Keratinocyte (primary cell): Measurements from ENCODE around the gene SEMA3E. TPM values are rescaled to one million over a fixed set of nuclear protein-coding genes. Genes with fewer than 3 reads are reported as not detected.

Source experiments
- DNase-seq: peaks from one replicate; pipeline ENCODE4 v3.0.0-alpha.2; 2011; ENCODE audit warnings: low read depth, missing footprints, low spot score
- FAIRE-seq: peaks from 2 replicates; lab custom pipeline; 2011; peaks lifted over from hg19 to GRCh38; lab: Jason Lieb, UNC
- H2AFZ ChIP-seq: 2 replicates; pipeline ENCODE4 v1.6.0; 2012; ENCODE audit warnings: low read length, control low read depth, inconsistent platforms; ENCODE audit not compliant: control insufficient read depth
- H3K27ac ChIP-seq: 2 replicates; pipeline ENCODE4 v1.5.1; 2011; ENCODE audit warnings: low read length; ENCODE audit not compliant: control insufficient read depth, insufficient read depth
- H3K27me3 ChIP-seq: 3 replicates; pipeline ENCODE4 v1.6.0; 2011; ENCODE audit warnings: low read length; ENCODE audit not compliant: control insufficient read depth, insufficient read depth; ENCODE audit errors: extremely low read depth
- H3K36me3 ChIP-seq, 2 experiments: 2 replicates in 1 of 2; 3 replicates in 1 of 2; pipeline ENCODE4 v1.5.1; 2011; ENCODE audit warnings: low read length in 2 of 2, mild to moderate bottlenecking in 1 of 2; ENCODE audit not compliant: control insufficient read depth in 2 of 2, insufficient read depth in 2 of 2; ENCODE audit errors: extremely low read depth in 1 of 2
- H3K4me1 ChIP-seq: 3 replicates; pipeline ENCODE4 v1.5.1; 2011; ENCODE audit warnings: low read length; ENCODE audit not compliant: control insufficient read depth, insufficient read depth; ENCODE audit errors: extremely low read depth
- H3K4me2 ChIP-seq: 3 replicates; pipeline ENCODE4 v1.6.0; 2011; ENCODE audit warnings: low read depth, low read length; ENCODE audit not compliant: control insufficient read depth, insufficient read depth; ENCODE audit errors: extremely low read depth
- H3K4me3 ChIP-seq, 3 experiments: fragments of 200-600 bp in 1 of 3; sonication (generic) in 1 of 3; 2 replicates in 2 of 3; 3 replicates in 1 of 3; pipeline ENCODE4 v1.5.1; 2011 to 2016; ENCODE audit warnings: low read length in 3 of 3, mild to moderate bottlenecking in 3 of 3, control low read depth in 2 of 3, inconsistent platforms in 1 of 3, low read depth in 1 of 3, mixed read lengths in 1 of 3, mixed run types in 1 of 3, moderate library complexity in 1 of 3; ENCODE audit not compliant: control insufficient read depth in 2 of 3, insufficient read depth in 2 of 3; ENCODE audit errors: extremely low read depth in 1 of 3
- H3K79me2 ChIP-seq: 2 replicates; pipeline ENCODE4 v1.6.0; 2012; ENCODE audit warnings: low read length; ENCODE audit not compliant: control insufficient read depth, insufficient read depth
- H3K9ac ChIP-seq: 3 replicates; pipeline ENCODE4 v1.6.0; 2011; ENCODE audit warnings: low read length; ENCODE audit not compliant: control insufficient read depth, insufficient read depth; ENCODE audit errors: extremely low read depth
- H3K9me1 ChIP-seq: 3 replicates; pipeline ENCODE4 v1.6.0; 2011; ENCODE audit warnings: low read length; ENCODE audit not compliant: control insufficient read depth, insufficient read depth; ENCODE audit errors: extremely low read depth
- H3K9me3 ChIP-seq: 2 replicates; pipeline ENCODE4 v1.5.1; 2012; ENCODE audit warnings: low read depth, low read length; ENCODE audit not compliant: control insufficient read depth
- H4K20me1 ChIP-seq: 3 replicates; pipeline ENCODE4 v1.6.0; 2011; ENCODE audit warnings: low read length; ENCODE audit not compliant: control insufficient read depth, insufficient read depth; ENCODE audit errors: extremely low read depth
- EZH2 ChIP-seq: IDR thresholded peaks from one replicate; pipeline ENCODE4 v1.6.1; 2012; ENCODE audit warnings: inconsistent platforms, mild to moderate bottlenecking, low read length, moderate library complexity
- dilution Hi-C: fragments of 300-500 bp; cut with MboI; formaldehyde crosslinking; loops from one replicate; pipeline ENCODE4 v1.7.0; 2020; ENCODE audit warnings: low sequenced_read_pairs; ENCODE audit not compliant: extremely low pct_ligation_motif_present
- polyA plus RNA-seq, 5 experiments: library from polyadenylated mRNA; depleted of rRNA in 3 of 5; stranded (reverse) in 3 of 5; stranded (forward) in 1 of 5; unstranded in 1 of 5; fragments of >200 nt; gene quantifications; 1 replicate in 1 of 5; 2 replicates in 3 of 5; 3 replicates in 1 of 5; pipeline versions ENCODE4 v1.2.1 to v1.2.3, GENCODE V29; 2011 to 2012; ENCODE audit warnings: missing spikeins in 2 of 5, low read depth in 1 of 5, low replicate concordance in 1 of 5
- TF ChIP-seq, protein P1 (sequence below), 3 experiments: IDR thresholded peaks in 1 of 3; conservative IDR thresholded peaks in 1 of 3; optimal IDR thresholded peaks in 1 of 3; 2 replicates in 2 of 3; 3 replicates in 1 of 3; pipeline versions ENCODE3 to v1.5.1; 2011; ENCODE audit warnings: low read length in 3 of 3, mild to moderate bottlenecking in 3 of 3, moderate library complexity in 2 of 3, control low read depth in 1 of 3, inconsistent platforms in 1 of 3; ENCODE audit not compliant: insufficient read depth in 2 of 3; ENCODE audit errors: extremely low read depth in 1 of 3

Gene SEMA3E
- polyA plus RNA-seq, 1 donor (not counting 4 experiments of a cell fraction or from before 2014, with no cell fraction given): 0.21 TPM

DNA sequence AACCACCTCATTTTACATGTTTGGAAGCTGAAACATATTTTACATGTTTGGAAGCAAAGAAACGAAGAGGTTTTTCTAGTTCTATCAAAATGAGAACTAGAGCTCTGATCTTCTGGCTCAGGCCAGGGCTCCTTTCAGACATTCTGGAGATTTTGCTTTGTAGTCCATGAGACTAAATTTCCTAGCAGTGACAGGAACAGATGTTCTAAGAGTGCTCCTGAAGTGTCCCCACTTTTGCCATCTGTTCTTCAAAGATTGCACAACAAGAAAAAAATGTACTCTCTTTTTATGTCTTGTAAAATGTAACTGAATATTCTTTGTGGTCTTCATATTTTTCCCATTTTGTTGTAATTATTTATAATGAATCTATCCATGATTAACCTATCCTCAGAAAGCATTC is 289.8 kb downstream of the SEMA3E start:
- H3K79me2 ChIP-seq: no peaks in the 10 kb centered on the region
- no peaks in the 10 kb centered on the region for H3K9me1 ChIP-seq
- TF ChIP-seq EZH2: no peak
- TF ChIP-seq, protein P1, sequence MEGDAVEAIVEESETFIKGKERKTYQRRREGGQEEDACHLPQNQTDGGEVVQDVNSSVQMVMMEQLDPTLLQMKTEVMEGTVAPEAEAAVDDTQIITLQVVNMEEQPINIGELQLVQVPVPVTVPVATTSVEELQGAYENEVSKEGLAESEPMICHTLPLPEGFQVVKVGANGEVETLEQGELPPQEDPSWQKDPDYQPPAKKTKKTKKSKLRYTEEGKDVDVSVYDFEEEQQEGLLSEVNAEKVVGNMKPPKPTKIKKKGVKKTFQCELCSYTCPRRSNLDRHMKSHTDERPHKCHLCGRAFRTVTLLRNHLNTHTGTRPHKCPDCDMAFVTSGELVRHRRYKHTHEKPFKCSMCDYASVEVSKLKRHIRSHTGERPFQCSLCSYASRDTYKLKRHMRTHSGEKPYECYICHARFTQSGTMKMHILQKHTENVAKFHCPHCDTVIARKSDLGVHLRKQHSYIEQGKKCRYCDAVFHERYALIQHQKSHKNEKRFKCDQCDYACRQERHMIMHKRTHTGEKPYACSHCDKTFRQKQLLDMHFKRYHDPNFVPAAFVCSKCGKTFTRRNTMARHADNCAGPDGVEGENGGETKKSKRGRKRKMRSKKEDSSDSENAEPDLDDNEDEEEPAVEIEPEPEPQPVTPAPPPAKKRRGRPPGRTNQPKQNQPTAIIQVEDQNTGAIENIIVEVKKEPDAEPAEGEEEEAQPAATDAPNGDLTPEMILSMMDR (optimal IDR thresholded peaks at IDR 0.05 in 1 of 3, IDR thresholded peaks at IDR 0.05 in 1 of 3, conservative IDR thresholded peaks at IDR 0.05 in 1 of 3; ENCODE audit: extremely low read depth in 1 of 3, insufficient read depth in 2 of 3, low read length in 3 of 3): no peak
- no peak for DNase-seq
- no peaks in the 10 kb centered on the region for H4K20me1 ChIP-seq
- FAIRE-seq: no peak
- H3K4me3 ChIP-seq: no peak overlapping the region
- no peaks in the 10 kb centered on the region for H3K9me3 ChIP-seq
- no peak overlapping the region for H3K9ac ChIP-seq
- H3K27ac ChIP-seq: no peak overlapping the region
- no peak overlapping the region for H3K4me2 ChIP-seq
- no peaks in the 10 kb centered on the region for H3K27me3 ChIP-seq
- no peaks in the 10 kb centered on the region for H3K4me1 ChIP-seq
- H3K36me3 ChIP-seq: no peaks in the 10 kb centered on the region
- dilution Hi-C loops: no loop called here
- no peak overlapping the region for H2AFZ ChIP-seq

DNA sequence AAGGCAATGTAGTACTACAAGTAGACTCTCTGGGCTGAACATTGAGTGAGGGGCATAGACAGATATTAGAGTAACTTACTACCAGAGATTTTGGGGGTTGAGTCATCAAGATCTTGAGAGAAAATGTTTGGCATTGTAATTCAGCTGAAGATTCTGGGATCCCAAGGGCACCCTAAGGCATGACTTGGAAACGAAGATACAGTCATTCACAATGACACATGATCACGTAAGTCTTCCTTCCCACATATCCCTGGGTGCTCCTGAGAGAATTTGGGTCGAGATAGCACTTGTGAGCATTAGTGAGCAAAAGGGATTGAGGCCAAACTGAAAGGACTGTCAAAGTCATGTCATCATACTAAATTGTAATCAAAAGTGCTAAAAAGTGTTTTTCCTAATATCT is 293.8 kb downstream of the SEMA3E start:
- TF ChIP-seq, protein P1 (optimal IDR thresholded peaks at IDR 0.05 in 1 of 3, IDR thresholded peaks at IDR 0.05 in 1 of 3, conservative IDR thresholded peaks at IDR 0.05 in 1 of 3; ENCODE audit: extremely low read depth in 1 of 3, insufficient read depth in 2 of 3, low read length in 3 of 3): no peak
- no peak for TF ChIP-seq EZH2
- no peaks in the 10 kb centered on the region for H3K9me3 ChIP-seq
- H3K27ac ChIP-seq: no peak overlapping the region
- H2AFZ ChIP-seq: no peak overlapping the region
- no peaks in the 10 kb centered on the region for H3K4me1 ChIP-seq
- no peak for FAIRE-seq
- dilution Hi-C loops: no loop called here
- H3K9ac ChIP-seq: no peak overlapping the region
- no peaks in the 10 kb centered on the region for H3K9me1 ChIP-seq
- no peak overlapping the region for H3K4me2 ChIP-seq
- no peaks in the 10 kb centered on the region for H3K36me3 ChIP-seq
- no peaks in the 10 kb centered on the region for H3K79me2 ChIP-seq
- H3K4me3 ChIP-seq: no peak overlapping the region
- DNase-seq: no peak
- no peaks in the 10 kb centered on the region for H3K27me3 ChIP-seq
- no peaks in the 10 kb centered on the region for H4K20me1 ChIP-seq
